ENCODE measurements around the gene SOX8.
A peak's percentile ranks its signal among the peaks of the same experiment; 100 is the strongest.

Gene SOX8

DNA sequence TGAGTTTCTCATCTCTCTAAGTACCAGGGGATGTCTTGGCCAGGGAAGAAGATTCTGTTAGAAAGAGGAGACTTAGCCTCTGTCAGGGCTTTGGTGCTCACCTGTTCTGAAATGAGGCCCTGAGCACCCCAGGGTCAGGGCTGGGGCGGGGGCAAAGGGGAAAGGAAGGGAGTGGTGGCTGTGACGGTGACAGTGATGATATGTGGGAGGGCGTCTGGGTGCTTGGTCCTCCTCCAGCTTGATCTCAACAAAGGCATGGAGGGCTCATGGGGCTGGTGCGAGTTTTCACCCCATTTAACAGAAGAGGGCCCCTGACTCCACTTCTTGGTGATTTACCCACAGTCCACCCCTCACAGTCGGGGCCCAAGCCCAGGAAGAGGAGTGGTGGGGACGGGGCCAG lies 15.1 kb downstream of the SOX8 start:
- TF ChIP-seq YY1 (IDR thresholded peaks at IDR 0.05; ENCODE audit: low read depth) (no peak), FOXM1 (IDR thresholded peaks at IDR 0.05; ENCODE audit: borderline replicate concordance, low read depth) (no peak), EP300 (IDR thresholded peaks at IDR 0.05; ENCODE audit: borderline replicate concordance) (no peak), ZBTB7A (IDR thresholded peaks at IDR 0.05; ENCODE audit: low read depth) (no peak), NFIC (IDR thresholded peaks at IDR 0.05) (no peak), TCF12 (IDR thresholded peaks at IDR 0.05; ENCODE audit: low read depth) (no peak), TEAD4 (IDR thresholded peaks at IDR 0.05) (no peak), TAF1 (IDR thresholded peaks at IDR 0.05; ENCODE audit: low read depth) (no peak), RAD21 (IDR thresholded peaks at IDR 0.05; ENCODE audit: low read depth) (no peak), CEBPB (IDR thresholded peaks at IDR 0.05) (no peak), EGR1 (IDR thresholded peaks at IDR 0.05) (no peak), CREB1 (IDR thresholded peaks at IDR 0.05; ENCODE audit: low read depth) (no peak)
- TF ChIP-seq, protein P1, sequence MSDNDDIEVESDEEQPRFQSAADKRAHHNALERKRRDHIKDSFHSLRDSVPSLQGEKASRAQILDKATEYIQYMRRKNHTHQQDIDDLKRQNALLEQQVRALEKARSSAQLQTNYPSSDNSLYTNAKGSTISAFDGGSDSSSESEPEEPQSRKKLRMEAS (IDR thresholded peaks at IDR 0.05) = no peak
- TF ChIP-seq, protein P2, sequence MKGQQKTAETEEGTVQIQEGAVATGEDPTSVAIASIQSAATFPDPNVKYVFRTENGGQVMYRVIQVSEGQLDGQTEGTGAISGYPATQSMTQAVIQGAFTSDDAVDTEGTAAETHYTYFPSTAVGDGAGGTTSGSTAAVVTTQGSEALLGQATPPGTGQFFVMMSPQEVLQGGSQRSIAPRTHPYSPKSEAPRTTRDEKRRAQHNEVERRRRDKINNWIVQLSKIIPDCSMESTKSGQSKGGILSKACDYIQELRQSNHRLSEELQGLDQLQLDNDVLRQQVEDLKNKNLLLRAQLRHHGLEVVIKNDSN (IDR thresholded peaks at IDR 0.05) = no peak
- TF ChIP-seq, protein P3, sequence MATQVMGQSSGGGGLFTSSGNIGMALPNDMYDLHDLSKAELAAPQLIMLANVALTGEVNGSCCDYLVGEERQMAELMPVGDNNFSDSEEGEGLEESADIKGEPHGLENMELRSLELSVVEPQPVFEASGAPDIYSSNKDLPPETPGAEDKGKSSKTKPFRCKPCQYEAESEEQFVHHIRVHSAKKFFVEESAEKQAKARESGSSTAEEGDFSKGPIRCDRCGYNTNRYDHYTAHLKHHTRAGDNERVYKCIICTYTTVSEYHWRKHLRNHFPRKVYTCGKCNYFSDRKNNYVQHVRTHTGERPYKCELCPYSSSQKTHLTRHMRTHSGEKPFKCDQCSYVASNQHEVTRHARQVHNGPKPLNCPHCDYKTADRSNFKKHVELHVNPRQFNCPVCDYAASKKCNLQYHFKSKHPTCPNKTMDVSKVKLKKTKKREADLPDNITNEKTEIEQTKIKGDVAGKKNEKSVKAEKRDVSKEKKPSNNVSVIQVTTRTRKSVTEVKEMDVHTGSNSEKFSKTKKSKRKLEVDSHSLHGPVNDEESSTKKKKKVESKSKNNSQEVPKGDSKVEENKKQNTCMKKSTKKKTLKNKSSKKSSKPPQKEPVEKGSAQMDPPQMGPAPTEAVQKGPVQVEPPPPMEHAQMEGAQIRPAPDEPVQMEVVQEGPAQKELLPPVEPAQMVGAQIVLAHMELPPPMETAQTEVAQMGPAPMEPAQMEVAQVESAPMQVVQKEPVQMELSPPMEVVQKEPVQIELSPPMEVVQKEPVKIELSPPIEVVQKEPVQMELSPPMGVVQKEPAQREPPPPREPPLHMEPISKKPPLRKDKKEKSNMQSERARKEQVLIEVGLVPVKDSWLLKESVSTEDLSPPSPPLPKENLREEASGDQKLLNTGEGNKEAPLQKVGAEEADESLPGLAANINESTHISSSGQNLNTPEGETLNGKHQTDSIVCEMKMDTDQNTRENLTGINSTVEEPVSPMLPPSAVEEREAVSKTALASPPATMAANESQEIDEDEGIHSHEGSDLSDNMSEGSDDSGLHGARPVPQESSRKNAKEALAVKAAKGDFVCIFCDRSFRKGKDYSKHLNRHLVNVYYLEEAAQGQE (IDR thresholded peaks at IDR 0.05; ENCODE audit: low read depth) = no peak

DNA sequence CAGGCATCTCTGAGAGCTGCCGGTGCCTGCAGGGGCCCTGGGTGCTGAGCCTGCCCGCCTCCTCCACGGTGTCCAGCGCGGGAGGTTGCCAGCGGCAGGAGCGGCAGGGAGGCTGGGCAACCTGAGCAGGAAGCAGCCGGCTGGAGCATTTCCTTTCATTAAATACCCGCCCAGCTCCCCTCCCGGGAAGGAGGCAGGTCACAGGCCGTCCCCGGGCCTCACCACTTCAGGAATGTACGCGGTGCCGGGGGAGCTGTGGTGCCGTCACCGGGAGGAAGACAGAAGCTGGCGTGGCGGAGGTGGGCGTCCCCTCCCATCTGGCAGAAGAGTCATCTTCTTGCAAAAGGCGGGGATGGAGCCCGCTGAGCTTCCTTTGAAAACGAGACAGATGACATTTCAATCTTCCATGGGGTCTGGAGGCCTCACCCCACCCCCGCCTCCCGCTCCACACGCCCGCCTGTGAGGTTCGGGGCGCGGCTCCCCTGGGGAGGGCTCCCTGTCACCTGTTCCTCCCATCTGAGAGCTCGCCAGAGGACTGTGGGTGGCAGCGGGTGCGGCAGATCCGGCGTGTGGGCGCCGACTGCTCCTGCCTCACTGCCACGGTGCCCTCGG lies 16.0 kb downstream of the SOX8 start:
- TF ChIP-seq CREB1 (IDR thresholded peaks at IDR 0.05; ENCODE audit: low read depth) (no peak), TCF12 (IDR thresholded peaks at IDR 0.05; ENCODE audit: low read depth) (no peak), TEAD4 (IDR thresholded peaks at IDR 0.05) (0 out of 2 replicates have a peak, but pooled peaks have one; percentile 13)

DNA sequence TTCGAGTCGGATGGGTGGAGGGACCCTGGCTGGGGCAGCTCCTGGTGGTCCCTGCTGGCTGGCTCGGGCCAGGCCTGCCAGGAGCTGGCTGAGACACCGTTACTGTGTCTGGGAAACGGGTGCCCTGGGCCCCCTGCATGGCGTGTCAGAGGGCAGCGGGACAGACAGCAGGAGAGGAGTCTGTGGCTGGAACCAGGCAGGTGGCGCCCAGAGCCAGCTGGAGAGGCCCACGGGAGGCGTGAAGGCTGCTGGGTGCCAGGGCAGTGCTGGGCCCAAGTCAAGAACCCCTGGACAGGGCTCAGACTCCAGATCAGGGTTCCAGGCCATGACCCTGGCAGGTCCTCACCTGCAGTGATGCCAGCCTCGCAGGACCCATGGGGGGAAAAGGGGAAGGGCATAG lies 16.6 kb downstream of the SOX8 start:
- TF ChIP-seq EP300 (IDR thresholded peaks at IDR 0.05; ENCODE audit: borderline replicate concordance) (no peak), TAF1 (IDR thresholded peaks at IDR 0.05; ENCODE audit: low read depth) (no peak), YY1 (IDR thresholded peaks at IDR 0.05; ENCODE audit: low read depth) (no peak), TCF12 (IDR thresholded peaks at IDR 0.05; ENCODE audit: low read depth) (no peak), RAD21 (IDR thresholded peaks at IDR 0.05; ENCODE audit: low read depth) (no peak), CEBPB (IDR thresholded peaks at IDR 0.05) (no peak), NFIC (IDR thresholded peaks at IDR 0.05) (no peak), EGR1 (IDR thresholded peaks at IDR 0.05) (no peak), TEAD4 (IDR thresholded peaks at IDR 0.05) (no peak), CREB1 (IDR thresholded peaks at IDR 0.05; ENCODE audit: low read depth) (no peak)
- TF ChIP-seq, protein P2 (IDR thresholded peaks at IDR 0.05) = no peak
- TF ChIP-seq, protein P1 (IDR thresholded peaks at IDR 0.05) = no peak
- TF ChIP-seq, protein P3 (IDR thresholded peaks at IDR 0.05; ENCODE audit: low read depth) = no peak

DNA sequence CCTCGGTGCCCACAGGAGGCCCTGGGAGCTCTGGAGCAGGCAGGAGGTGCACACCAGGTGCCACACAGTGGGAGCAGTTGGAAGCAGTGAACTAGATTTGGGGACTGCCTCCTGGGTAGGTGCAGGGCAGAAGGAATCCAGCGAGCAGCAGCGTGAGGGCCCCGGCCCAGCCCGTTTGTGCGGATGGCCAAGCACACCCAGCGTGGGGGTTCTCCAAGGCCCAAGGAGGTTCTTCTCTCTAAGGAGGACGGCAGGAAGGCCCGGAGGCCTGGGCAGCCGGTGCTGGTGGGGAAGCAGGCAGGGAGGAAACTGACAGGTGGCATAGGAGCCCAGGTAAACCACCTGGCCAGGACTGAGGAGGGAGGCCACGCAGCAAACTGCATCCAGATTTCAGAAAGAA lies 17.0 kb downstream of the SOX8 start:
- TF ChIP-seq EGR1 (IDR thresholded peaks at IDR 0.05) = no peak
- no peak for TF ChIP-seq FOXM1 (IDR thresholded peaks at IDR 0.05; ENCODE audit: borderline replicate concordance, low read depth)
- TF ChIP-seq, protein P1 (IDR thresholded peaks at IDR 0.05) = no peak
- no peak for TF ChIP-seq YY1 (IDR thresholded peaks at IDR 0.05; ENCODE audit: low read depth)
- TF ChIP-seq EP300 (IDR thresholded peaks at IDR 0.05; ENCODE audit: borderline replicate concordance) = no peak
- no peak for TF ChIP-seq ZBTB7A (IDR thresholded peaks at IDR 0.05; ENCODE audit: low read depth)
- TF ChIP-seq, protein P3 (IDR thresholded peaks at IDR 0.05; ENCODE audit: low read depth) = no peak
- TF ChIP-seq CEBPB (IDR thresholded peaks at IDR 0.05) = no peak
- TF ChIP-seq TAF1 (IDR thresholded peaks at IDR 0.05; ENCODE audit: low read depth) = no peak
- no peak for TF ChIP-seq TEAD4 (IDR thresholded peaks at IDR 0.05)
- no peak for TF ChIP-seq NFIC (IDR thresholded peaks at IDR 0.05)
- TF ChIP-seq CREB1 (IDR thresholded peaks at IDR 0.05; ENCODE audit: low read depth) = no peak
- TF ChIP-seq, protein P2 (IDR thresholded peaks at IDR 0.05) = no peak
- no peak for TF ChIP-seq TCF12 (IDR thresholded peaks at IDR 0.05; ENCODE audit: low read depth)
- no peak for TF ChIP-seq RAD21 (IDR thresholded peaks at IDR 0.05; ENCODE audit: low read depth)

Data from Ishikawa (cell line).